ENCODE measurements around the gene BANP.

The BANP gene

DNA sequence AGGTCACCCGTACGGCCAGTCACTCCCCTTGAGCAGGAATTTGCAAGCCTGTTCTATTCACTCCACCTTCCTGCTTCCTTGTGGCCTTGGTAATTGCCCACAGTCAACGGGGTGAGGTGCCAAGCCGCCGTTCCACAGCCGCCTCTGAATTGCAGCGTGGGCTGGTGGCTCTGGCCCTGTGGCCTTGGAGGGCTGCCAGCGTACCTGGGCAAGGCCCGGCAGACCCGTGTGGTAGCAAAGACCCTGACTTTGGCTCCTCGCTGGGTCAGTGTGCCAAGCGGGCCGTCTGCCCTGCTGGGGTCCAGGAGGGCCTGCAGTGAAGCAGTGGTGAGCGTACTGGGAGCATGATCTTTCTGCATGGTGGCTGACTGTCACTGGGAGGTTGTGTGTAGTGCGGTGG lies 3.6 kb downstream of the BANP start:
- H3K36me3 ChIP-seq (replicated peaks): peaks cover 3% of the 10 kb centered on the region
- in situ Hi-C loops (cut with HindIII; ENCODE audit: low pct_ligation_motif_present, low sequenced_read_pairs): no loop called here
- H3K4me3 ChIP-seq (ENCODE audit: low read depth, low read length): no peak overlapping the region
- no peak for DNase-seq
- H3K27ac ChIP-seq: no peak overlapping the region
- no peaks in the 10 kb centered on the region for H3K27me3 ChIP-seq (replicated peaks)
- TF ChIP-seq, protein P1, sequence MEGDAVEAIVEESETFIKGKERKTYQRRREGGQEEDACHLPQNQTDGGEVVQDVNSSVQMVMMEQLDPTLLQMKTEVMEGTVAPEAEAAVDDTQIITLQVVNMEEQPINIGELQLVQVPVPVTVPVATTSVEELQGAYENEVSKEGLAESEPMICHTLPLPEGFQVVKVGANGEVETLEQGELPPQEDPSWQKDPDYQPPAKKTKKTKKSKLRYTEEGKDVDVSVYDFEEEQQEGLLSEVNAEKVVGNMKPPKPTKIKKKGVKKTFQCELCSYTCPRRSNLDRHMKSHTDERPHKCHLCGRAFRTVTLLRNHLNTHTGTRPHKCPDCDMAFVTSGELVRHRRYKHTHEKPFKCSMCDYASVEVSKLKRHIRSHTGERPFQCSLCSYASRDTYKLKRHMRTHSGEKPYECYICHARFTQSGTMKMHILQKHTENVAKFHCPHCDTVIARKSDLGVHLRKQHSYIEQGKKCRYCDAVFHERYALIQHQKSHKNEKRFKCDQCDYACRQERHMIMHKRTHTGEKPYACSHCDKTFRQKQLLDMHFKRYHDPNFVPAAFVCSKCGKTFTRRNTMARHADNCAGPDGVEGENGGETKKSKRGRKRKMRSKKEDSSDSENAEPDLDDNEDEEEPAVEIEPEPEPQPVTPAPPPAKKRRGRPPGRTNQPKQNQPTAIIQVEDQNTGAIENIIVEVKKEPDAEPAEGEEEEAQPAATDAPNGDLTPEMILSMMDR (IDR thresholded peaks at IDR 0.05; ENCODE audit: low read depth, low read length, missing control alignments): no peak

DNA sequence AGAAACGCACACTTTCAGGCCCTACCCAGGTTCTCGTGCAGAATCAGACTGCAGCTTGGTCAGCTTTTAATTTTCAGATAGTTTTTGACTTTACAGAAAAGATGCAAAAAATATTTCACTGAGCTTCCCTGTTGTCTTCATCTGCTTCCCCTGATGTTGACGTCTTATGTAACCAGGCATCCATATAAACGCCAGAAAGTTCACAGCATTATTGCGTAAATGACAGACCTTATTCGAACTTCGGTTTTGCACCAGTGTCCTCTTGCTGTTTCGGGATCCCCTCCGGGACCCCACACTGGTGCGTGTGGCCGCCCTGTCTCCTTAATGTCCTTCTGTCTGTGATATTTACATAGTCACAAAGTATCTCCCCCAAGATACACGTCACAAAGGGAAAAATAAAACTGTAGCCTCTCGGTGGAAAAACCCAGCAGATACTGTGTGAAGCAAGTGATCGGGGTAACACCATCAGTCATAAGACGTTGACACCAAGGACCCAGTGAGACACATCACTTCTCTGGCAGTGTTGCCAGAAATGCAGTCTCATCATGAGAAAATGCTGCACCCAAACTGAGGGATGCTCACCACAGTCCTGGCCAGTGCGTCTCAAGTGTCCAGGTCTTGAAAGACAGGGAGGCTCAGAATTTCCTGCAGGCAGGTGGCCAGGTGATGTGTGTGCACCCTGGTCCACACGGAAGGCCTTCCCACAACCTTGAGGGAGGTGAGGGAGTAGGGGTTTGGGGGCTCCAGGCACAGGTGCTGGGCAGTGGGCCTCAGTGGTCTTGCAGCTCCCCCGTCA lies 4.3 kb downstream of the BANP start:
- H3K4me3 ChIP-seq (ENCODE audit: low read depth, low read length): no peak overlapping the region
- no peaks in the 10 kb centered on the region for H3K27me3 ChIP-seq (replicated peaks)
- in situ Hi-C loops (cut with HindIII; ENCODE audit: low pct_ligation_motif_present, low sequenced_read_pairs): no loop called here
- peak; percentile 20 for DNase-seq
- TF ChIP-seq, protein P1 (IDR thresholded peaks at IDR 0.05; ENCODE audit: low read depth, low read length, missing control alignments): no peak
- H3K36me3 ChIP-seq (replicated peaks): peaks cover 3% of the 10 kb centered on the region
- H3K27ac ChIP-seq: peak overlapping the region; percentile 9

DNA sequence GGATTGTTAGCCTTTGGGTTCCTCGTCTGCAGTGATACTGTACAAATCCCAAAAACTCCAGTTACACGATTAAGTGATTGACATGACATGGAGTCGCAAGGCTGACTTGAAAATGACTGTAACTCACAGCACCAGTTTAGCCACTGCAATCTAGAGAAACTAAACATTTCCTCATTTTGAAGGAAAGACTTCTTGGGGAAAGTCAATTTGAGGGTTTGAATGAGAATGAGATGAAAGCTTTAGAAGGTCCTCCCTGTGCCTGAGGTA lies 4.8 kb downstream of the BANP start:
- Histone ChIP-seq H3K27me3 (replicated peaks) (no peaks in the 10 kb centered on the region), H3K36me3 (replicated peaks) (peaks cover 3% of the 10 kb centered on the region), H3K27ac (peak overlapping the region; percentile 9), H3K4me3 (ENCODE audit: low read depth, low read length) (no peak overlapping the region)
- DNase-seq: no peak
- in situ Hi-C loops (cut with HindIII; ENCODE audit: low pct_ligation_motif_present, low sequenced_read_pairs): no loop called here
- TF ChIP-seq, protein P1 (IDR thresholded peaks at IDR 0.05; ENCODE audit: low read depth, low read length, missing control alignments): no peak

DNA sequence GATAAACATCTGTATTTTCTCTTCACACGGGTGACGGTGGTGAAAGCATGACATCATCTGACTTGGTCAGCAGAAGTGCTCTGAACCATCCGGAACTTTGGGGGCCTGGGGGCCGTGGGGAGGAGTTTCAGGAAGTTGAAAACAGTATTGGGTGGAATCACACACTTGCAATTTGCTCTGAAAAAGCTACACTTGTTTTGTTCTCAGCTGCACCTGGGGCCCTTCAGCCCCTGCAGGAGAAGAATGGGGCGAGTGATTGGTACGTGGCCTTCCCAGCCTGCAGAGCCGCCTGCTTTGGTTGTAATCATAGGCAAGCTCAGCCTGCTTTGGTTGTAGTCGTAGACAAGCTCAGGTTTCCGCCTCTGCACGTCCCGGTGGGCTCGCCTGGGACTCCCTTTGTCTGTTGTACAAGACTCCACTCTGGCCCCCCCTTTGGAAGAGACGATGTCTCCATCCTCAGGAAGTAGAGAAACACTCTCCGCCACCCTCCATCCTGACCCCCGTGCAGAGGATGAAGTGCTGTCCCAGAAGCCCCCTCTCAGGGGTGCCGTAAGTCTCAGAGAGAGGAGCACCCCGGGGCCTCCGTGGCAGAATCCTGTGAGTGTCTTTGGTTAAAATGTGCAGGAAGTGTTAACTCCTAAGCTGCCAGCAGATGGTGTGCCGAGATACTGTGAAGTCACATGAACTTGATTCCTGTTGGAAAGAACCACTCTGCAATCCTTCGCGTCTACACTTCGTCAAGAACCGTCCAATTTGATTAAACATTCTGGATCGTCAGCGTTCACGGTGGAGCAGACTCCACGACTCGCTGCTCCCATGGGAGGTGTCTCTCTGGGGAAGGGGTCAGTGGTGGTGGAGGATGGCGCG lies 5.4 kb downstream of the BANP start:
- no peak overlapping the region for H3K4me3 ChIP-seq (ENCODE audit: low read depth, low read length)
- no peaks in the 10 kb centered on the region for H3K27me3 ChIP-seq (replicated peaks)
- peak overlapping the region; percentile 9 for H3K27ac ChIP-seq
- in situ Hi-C loops (cut with HindIII; ENCODE audit: low pct_ligation_motif_present, low sequenced_read_pairs): no loop called here
- TF ChIP-seq, protein P1 (IDR thresholded peaks at IDR 0.05; ENCODE audit: low read depth, low read length, missing control alignments): peak; percentile 71
- peaks cover 3% of the 10 kb centered on the region for H3K36me3 ChIP-seq (replicated peaks)
- DNase-seq: peak; percentile 45

DNA sequence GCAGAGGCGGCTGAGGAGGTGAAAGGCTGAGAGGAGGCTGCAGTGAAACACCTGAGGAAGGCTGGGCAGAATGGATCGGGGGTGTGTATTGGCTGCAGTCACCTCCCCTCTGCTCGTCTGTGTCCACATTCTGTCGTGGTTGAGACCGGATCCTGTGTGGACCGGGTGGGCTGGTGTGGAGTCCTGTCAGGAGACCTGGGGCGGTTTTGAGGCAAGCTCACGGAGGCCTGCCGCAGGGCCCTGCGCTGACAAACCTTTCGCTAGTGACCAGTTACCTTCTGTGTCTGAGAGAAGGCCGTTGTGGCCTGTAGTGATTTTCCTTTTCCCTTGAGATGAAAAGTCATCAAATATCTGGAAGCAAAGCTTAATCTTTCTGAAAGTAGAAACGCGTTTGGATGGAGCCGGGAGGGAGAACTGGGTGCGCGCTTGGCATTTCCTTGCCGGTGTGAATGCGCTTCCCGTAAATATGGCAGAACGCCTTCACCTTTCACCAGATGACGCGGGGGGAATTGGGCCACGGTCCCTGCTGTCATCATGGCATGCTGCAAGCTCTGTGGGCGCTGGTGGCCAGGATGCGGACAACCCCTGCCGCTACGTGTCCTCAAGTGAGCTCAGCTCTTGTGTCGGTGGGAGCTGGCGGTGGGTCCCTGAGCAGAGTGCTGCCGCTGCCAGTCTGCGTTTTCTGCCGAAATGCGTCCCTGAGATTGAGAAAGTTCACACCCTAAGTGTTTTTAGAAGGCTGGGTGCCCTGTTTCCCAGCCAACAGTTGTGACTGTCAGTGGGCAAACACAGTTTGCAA lies 6.3 kb downstream of the BANP start:
- peaks cover 3% of the 10 kb centered on the region for H3K36me3 ChIP-seq (replicated peaks)
- H3K27me3 ChIP-seq (replicated peaks): no peaks in the 10 kb centered on the region
- H3K4me3 ChIP-seq (ENCODE audit: low read depth, low read length): no peak overlapping the region
- TF ChIP-seq, protein P1 (IDR thresholded peaks at IDR 0.05; ENCODE audit: low read depth, low read length, missing control alignments): no peak
- in situ Hi-C loops (cut with HindIII; ENCODE audit: low pct_ligation_motif_present, low sequenced_read_pairs): no loop called here
- H3K27ac ChIP-seq: no peak overlapping the region
- DNase-seq: no peak
